Measurements from ENCODE around the gene KRTAP4-9.
"Not testable (repeated sequence)": the region's sequence is repeated elsewhere in the genome, so short reads cannot be mapped to it uniquely, and the experiment has no call there.

GRCh38 chr17:41119696-41120690 is 14.8 kb downstream of the KRTAP4-9 start:
- TF ChIP-seq POLR2A (IDR thresholded peaks at IDR 0.05; ENCODE audit: low read depth); POLR2AphosphoS5 (IDR thresholded peaks at IDR 0.05): not testable (repeated sequence)
- TF ChIP-seq, protein P1, sequence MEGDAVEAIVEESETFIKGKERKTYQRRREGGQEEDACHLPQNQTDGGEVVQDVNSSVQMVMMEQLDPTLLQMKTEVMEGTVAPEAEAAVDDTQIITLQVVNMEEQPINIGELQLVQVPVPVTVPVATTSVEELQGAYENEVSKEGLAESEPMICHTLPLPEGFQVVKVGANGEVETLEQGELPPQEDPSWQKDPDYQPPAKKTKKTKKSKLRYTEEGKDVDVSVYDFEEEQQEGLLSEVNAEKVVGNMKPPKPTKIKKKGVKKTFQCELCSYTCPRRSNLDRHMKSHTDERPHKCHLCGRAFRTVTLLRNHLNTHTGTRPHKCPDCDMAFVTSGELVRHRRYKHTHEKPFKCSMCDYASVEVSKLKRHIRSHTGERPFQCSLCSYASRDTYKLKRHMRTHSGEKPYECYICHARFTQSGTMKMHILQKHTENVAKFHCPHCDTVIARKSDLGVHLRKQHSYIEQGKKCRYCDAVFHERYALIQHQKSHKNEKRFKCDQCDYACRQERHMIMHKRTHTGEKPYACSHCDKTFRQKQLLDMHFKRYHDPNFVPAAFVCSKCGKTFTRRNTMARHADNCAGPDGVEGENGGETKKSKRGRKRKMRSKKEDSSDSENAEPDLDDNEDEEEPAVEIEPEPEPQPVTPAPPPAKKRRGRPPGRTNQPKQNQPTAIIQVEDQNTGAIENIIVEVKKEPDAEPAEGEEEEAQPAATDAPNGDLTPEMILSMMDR (IDR thresholded peaks at IDR 0.05) = not testable (repeated sequence)

Measured in esophagus muscularis mucosa (tissue), 3 donors.